Activated CD4-positive, alpha-beta T cell treated with anti-CD3 and anti-CD28 coated beads, Interleukin-2, amount 10 ng/mL, durations not matched to agents 7 days and 5 days (primary cell): Measurements from ENCODE around the gene PRKCZ. TPM values are rescaled to one million over a fixed set of nuclear protein-coding genes. Genes with fewer than 3 reads are reported as not detected.

Source experiments
- CTCF ChIA-PET: fragments of 350-600 bp; sonication (Branson Sonifier 250); formaldehyde crosslinking; loops from one replicate; lab custom pipeline; 2021; ENCODE audit warnings: antibody characterized with exemption; lab: Charles Lee
- POLR2A ChIA-PET: fragments of 350-600 bp; sonication (Branson Sonifier 250); formaldehyde crosslinking; loops from one replicate; lab custom pipeline; 2021; ENCODE audit warnings: antibody characterized with exemption; lab: Charles Lee
- DNase-seq: peaks from one replicate; pipeline ENCODE4 v3.0.0-alpha.2; 2020
- H3K27ac Mint-ChIP-seq: one replicate; pipeline ENCODE4 v1.8.0; 2021; ENCODE audit warnings: mild to moderate bottlenecking, moderate library complexity, mixed read lengths
- H3K27me3 Mint-ChIP-seq: one replicate; pipeline ENCODE4 v1.8.0; 2021; ENCODE audit warnings: mixed read lengths
- H3K36me3 Mint-ChIP-seq: one replicate; pipeline ENCODE4 v1.8.0; 2021; ENCODE audit warnings: low read depth, mixed read lengths
- H3K4me1 Mint-ChIP-seq: one replicate; pipeline ENCODE4 v1.8.0; 2021; ENCODE audit warnings: mixed read lengths
- H3K4me3 Mint-ChIP-seq: one replicate; pipeline ENCODE4 v1.8.0; 2021; ENCODE audit warnings: mild to moderate bottlenecking, moderate library complexity, mixed read lengths
- H3K9me3 Mint-ChIP-seq: one replicate; pipeline ENCODE4 v1.8.0; 2021; ENCODE audit warnings: mixed read lengths
- total RNA-seq, 2 experiments: library from RNA; stranded (reverse); gene quantifications; one replicate each; pipeline ENCODE4 v1.2.3, GENCODE V29; 2021

The PRKCZ gene
- total RNA-seq, 2 experiments from 2014 or later = 5.1 to 5.6 TPM

- H3K27me3 Mint-ChIP-seq = no peaks in the 10 kb centered on the region
- peaks cover 10% of the 10 kb centered on the region for H3K36me3 Mint-ChIP-seq
- no peak overlapping the region for H3K4me3 Mint-ChIP-seq
- ChIA-PET CTCF (no interaction called here), POLR2A (no interaction called here)
- H3K9me3 Mint-ChIP-seq = peaks cover 23% of the 10 kb centered on the region
- DNase-seq = no peak
- H3K27ac Mint-ChIP-seq = no peak overlapping the region
- H3K4me1 Mint-ChIP-seq = no peaks in the 10 kb centered on the region
Observed at GRCh38 chr1:2076826-2077225, 26.6 kb downstream of the PRKCZ start.

DNA sequence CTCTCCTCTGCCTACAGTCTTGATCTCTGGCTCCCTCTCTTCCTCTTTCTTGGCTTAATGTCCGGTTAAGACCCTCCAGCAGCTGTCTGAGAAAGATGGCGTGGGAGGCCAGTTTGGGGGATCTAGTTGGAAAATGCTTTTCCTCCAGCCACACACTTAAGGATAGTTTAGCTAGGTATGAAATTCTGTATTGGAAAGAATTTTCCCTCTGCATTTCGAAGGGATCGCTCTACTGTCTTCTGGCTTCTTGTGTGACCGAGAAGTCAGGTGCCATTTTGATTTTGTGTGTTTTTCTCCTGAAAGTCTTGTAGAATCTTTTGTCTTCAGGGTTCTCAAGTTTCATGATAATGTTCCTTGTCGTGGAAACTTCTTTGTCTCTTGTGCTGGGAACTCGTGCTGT lies 28.0 kb downstream of the PRKCZ start:
- Mint-ChIP-seq H3K4me3 (no peak overlapping the region), H3K4me1 (no peaks in the 10 kb centered on the region), H3K27me3 (no peaks in the 10 kb centered on the region), H3K36me3 (peaks cover 10% of the 10 kb centered on the region), H3K9me3 (peaks cover 23% of the 10 kb centered on the region), H3K27ac (no peak overlapping the region)
- ChIA-PET CTCF (no interaction called here), POLR2A (no interaction called here)
- no peak for DNase-seq

DNA sequence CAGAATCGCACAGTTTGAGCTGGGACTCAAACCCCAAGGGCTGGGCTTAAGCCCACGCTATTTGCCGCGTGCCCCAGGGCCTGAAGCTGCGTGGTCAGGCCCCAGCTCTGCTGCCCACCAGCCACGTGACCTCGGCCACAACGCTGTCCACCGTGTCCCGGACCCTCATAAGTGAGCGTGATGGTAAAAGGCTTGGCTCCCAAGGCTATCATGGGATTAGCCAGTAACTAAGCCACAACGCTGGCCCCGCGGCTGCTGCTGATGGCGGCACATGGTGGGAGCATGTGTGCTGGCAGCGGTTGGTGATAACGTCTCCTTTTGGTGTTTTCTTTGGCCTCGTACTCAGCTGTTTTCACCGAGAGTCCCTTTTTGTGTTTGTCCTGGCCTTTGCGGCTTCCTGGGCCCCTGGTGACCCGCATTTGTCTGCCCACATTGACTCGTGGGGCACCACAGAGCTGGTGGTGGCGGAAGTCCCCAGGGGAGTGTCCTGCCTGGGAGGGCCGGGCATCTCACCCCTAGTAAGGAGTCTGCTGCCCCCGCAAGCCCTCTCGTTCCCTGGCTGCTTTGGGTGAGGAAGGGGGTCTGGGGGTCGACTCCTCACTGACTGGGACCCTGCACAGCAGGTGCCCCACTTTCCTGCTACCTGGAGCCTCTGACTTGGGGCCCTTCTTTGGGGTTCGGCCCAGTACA lies 29.3 kb downstream of the PRKCZ start:
- Mint-ChIP-seq H3K4me3 (no peak overlapping the region), H3K36me3 (peaks cover 10% of the 10 kb centered on the region), H3K27ac (no peak overlapping the region), H3K9me3 (peaks cover 23% of the 10 kb centered on the region), H3K4me1 (no peaks in the 10 kb centered on the region), H3K27me3 (no peaks in the 10 kb centered on the region)
- ChIA-PET POLR2A (no interaction called here), CTCF (interaction anchor here (1.3 kb wide), 1 partner anchor 95 kb away, joined by 3 read pairs; no protein-coding TSS in a partner anchor)
- DNase-seq = no peak

DNA sequence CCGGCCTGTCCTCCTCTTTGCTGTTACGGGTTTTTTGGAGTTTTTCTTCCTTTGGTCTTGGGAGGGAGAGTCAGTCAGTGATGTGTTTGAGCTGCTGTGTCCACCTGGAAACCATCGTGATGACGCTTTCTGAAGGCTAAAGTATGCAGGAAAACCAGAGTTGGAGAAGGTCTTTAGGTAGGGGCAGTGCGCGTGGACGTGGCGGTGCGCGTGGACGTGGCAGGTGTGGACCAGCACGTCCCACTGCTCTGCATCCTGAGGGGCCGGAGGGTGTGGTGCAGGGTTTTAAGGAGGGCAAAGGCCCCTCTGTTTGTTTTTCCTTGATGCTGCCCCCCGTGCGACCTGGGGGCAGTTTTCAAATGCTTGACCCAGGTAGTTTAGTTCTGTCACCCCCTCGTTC lies 29.9 kb downstream of the PRKCZ start:
- no peak overlapping the region for H3K27ac Mint-ChIP-seq
- ChIA-PET CTCF (no interaction called here), POLR2A (no interaction called here)
- no peak for DNase-seq
- H3K36me3 Mint-ChIP-seq = peaks cover 10% of the 10 kb centered on the region
- H3K27me3 Mint-ChIP-seq = no peaks in the 10 kb centered on the region
- no peak overlapping the region for H3K4me3 Mint-ChIP-seq
- no peaks in the 10 kb centered on the region for H3K4me1 Mint-ChIP-seq
- H3K9me3 Mint-ChIP-seq = peaks cover 23% of the 10 kb centered on the region

GRCh38 chr1:2080884-2081283 lies 30.7 kb downstream of the PRKCZ start:
- H3K27ac Mint-ChIP-seq = peak overlapping the region; percentile 19
- no peak for DNase-seq
- H3K4me1 Mint-ChIP-seq = no peaks in the 10 kb centered on the region
- ChIA-PET POLR2A (no interaction called here), CTCF (no interaction called here)
- no peaks in the 10 kb centered on the region for H3K27me3 Mint-ChIP-seq
- peaks cover 10% of the 10 kb centered on the region for H3K36me3 Mint-ChIP-seq
- peaks cover 23% of the 10 kb centered on the region for H3K9me3 Mint-ChIP-seq
- H3K4me3 Mint-ChIP-seq = no peak overlapping the region

GRCh38 chr1:2081326-2081885 lies 31.2 kb downstream of the PRKCZ start:
- H3K4me3 Mint-ChIP-seq = no peak overlapping the region
- ChIA-PET CTCF (no interaction called here), POLR2A (no interaction called here)
- no peak overlapping the region for H3K27ac Mint-ChIP-seq
- no peak for DNase-seq
- peaks cover 10% of the 10 kb centered on the region for H3K36me3 Mint-ChIP-seq
- H3K9me3 Mint-ChIP-seq = peaks cover 23% of the 10 kb centered on the region
- no peaks in the 10 kb centered on the region for H3K27me3 Mint-ChIP-seq
- no peaks in the 10 kb centered on the region for H3K4me1 Mint-ChIP-seq

DNA sequence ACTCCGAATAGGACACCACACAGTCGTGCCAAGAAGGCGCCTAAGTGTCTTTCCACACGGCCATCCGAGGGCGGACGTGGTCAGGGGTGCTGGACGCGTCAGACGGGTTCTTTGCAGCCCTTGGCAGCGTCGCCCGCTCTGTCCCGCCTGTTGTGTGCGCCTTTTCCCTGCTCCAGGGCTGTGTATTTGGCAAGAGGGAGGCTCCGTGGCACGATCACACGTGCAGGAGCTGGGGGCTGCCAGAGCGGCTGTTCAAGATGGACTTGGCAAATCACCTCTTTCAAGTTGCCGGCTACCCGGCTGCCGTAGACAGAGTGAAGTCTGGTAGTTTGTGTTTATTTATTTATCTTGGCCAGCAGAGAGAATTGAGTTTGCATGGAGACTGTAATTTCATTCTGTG lies 31.9 kb downstream of the PRKCZ start:
- ChIA-PET CTCF (no interaction called here), POLR2A (no interaction called here)
- Mint-ChIP-seq H3K27ac (no peak overlapping the region), H3K27me3 (no peaks in the 10 kb centered on the region), H3K9me3 (peaks cover 19% of the 10 kb centered on the region), H3K36me3 (peaks cover 10% of the 10 kb centered on the region), H3K4me3 (no peak overlapping the region), H3K4me1 (no peaks in the 10 kb centered on the region)
- DNase-seq = no peak

DNA sequence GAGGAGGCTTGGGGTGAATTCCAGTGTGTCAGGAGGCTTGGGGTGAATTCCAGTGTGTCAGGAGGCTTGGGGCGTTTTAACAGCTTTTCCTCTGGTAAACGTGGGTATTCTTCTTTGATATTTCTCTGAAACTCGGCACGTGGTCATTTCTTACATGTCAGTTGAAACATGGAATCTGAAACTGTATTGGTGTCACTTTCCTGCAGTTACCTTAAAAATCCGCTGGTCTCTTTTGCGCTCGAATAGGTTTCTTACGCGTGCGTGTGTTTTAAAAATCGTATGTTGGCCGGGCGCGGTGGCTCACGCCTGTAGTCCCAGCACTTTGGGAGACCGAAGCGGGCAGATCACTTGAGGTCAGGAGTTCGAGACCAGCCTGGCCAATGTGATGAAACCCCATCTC lies 33.5 kb downstream of the PRKCZ start:
- Mint-ChIP-seq H3K4me1 (no peaks in the 10 kb centered on the region), H3K4me3 (no peak overlapping the region), H3K27ac (no peak overlapping the region), H3K9me3 (peaks cover 5% of the 10 kb centered on the region), H3K27me3 (no peaks in the 10 kb centered on the region), H3K36me3 (no peaks in the 10 kb centered on the region)
- ChIA-PET CTCF (no interaction called here), POLR2A (no interaction called here)
- DNase-seq = no peak

- H3K4me3 Mint-ChIP-seq = no peak overlapping the region
- no peaks in the 10 kb centered on the region for H3K4me1 Mint-ChIP-seq
- no peak for DNase-seq
- H3K9me3 Mint-ChIP-seq = peaks cover 5% of the 10 kb centered on the region
- H3K36me3 Mint-ChIP-seq = no peaks in the 10 kb centered on the region
- ChIA-PET POLR2A (no interaction called here), CTCF (no interaction called here)
- no peak overlapping the region for H3K27ac Mint-ChIP-seq
- H3K27me3 Mint-ChIP-seq = no peaks in the 10 kb centered on the region
Observed at GRCh38 chr1:2084306-2084705, 34.1 kb downstream of the PRKCZ start.

GRCh38 chr1:2085080-2085479 lies 34.9 kb downstream of the PRKCZ start:
- ChIA-PET POLR2A (no interaction called here), CTCF (no interaction called here)
- no peaks in the 10 kb centered on the region for H3K4me1 Mint-ChIP-seq
- H3K36me3 Mint-ChIP-seq = no peaks in the 10 kb centered on the region
- H3K27me3 Mint-ChIP-seq = no peaks in the 10 kb centered on the region
- H3K4me3 Mint-ChIP-seq = no peak overlapping the region
- peaks cover 1% of the 10 kb centered on the region for H3K9me3 Mint-ChIP-seq
- no peak overlapping the region for H3K27ac Mint-ChIP-seq
- no peak for DNase-seq

GRCh38 chr1:2086446-2087078 lies 36.4 kb downstream of the PRKCZ start:
- no peak overlapping the region for H3K4me3 Mint-ChIP-seq
- POLR2A ChIA-PET = no interaction called here
- CTCF ChIA-PET = interaction anchor here (1.2 kb wide), 1 partner anchor 13 kb away, joined by 3 read pairs; no protein-coding TSS in a partner anchor
- no peaks in the 10 kb centered on the region for H3K9me3 Mint-ChIP-seq
- no peaks in the 10 kb centered on the region for H3K36me3 Mint-ChIP-seq
- H3K4me1 Mint-ChIP-seq = peaks cover 2% of the 10 kb centered on the region
- H3K27ac Mint-ChIP-seq = no peak overlapping the region
- DNase-seq = no peak
- H3K27me3 Mint-ChIP-seq = no peaks in the 10 kb centered on the region

GRCh38 chr1:2087766-2088165 lies 37.6 kb downstream of the PRKCZ start:
- POLR2A ChIA-PET = no interaction called here
- Mint-ChIP-seq H3K27ac (no peak overlapping the region), H3K9me3 (no peaks in the 10 kb centered on the region), H3K4me1 (peaks cover 2% of the 10 kb centered on the region), H3K4me3 (no peak overlapping the region), H3K36me3 (no peaks in the 10 kb centered on the region), H3K27me3 (no peaks in the 10 kb centered on the region)
- CTCF ChIA-PET = interaction anchor here (1.2 kb wide), 1 partner anchor 12 kb away, joined by 3 read pairs; no protein-coding TSS in a partner anchor
- no peak for DNase-seq

DNA sequence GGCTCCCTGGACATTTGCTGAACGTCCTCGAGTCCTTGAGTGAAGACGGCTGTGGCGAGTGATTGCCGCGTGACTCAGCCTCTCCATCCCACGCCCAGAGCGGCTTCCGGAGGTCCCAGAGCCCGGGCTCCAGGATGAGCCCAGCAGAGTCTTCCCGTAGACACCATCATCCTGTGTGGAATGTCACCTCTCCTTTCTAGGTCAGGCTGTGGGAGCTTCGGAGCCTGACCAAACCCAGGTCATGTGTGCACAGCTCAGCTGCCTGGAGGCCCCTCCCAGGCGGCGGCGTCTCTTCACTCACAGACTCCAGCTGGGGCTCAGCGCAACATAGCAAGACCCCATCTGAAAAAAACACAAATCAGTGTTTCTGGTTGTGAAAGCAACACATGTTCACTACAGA lies 38.2 kb downstream of the PRKCZ start:
- DNase-seq = no peak
- H3K27ac Mint-ChIP-seq = peak overlapping the region; percentile 13
- CTCF ChIA-PET = no interaction called here
- POLR2A ChIA-PET = no interaction called here
- no peak overlapping the region for H3K4me3 Mint-ChIP-seq
- no peaks in the 10 kb centered on the region for H3K27me3 Mint-ChIP-seq
- H3K36me3 Mint-ChIP-seq = no peaks in the 10 kb centered on the region
- H3K4me1 Mint-ChIP-seq = peaks cover 2% of the 10 kb centered on the region
- H3K9me3 Mint-ChIP-seq = no peaks in the 10 kb centered on the region
